Neural cell (in vitro differentiated cells): Measurements from ENCODE around the gene HMOX2. TPM values are rescaled to one million over a fixed set of nuclear protein-coding genes. Genes with fewer than 3 reads are reported as not detected.

Source experiments
- H2AFZ ChIP-seq: fragments of 200-600, 300-800 bp; sonication (generic), shearing (Covaris generic); 2 replicates; pipeline ENCODE4 v1.6.0; 2014; ENCODE audit warnings: low read depth, mild to moderate bottlenecking, antibody characterized with exemption, low read length, moderate library complexity
- H3F3A ChIP-seq: fragments of 200-600 bp; shearing (Covaris generic); 2 replicates; pipeline ENCODE4 v1.6.1; 2016; ENCODE audit warnings: mild to moderate bottlenecking, moderate library complexity, mixed read lengths, antibody characterized with exemption, low read length; ENCODE audit not compliant: insufficient read depth, poor library complexity, severe bottlenecking
- H3K27ac ChIP-seq: fragments of 200-600, 300-800 bp; sonication (generic), shearing (Covaris generic); 2 replicates; pipeline ENCODE4 v1.5.1; 2014; ENCODE audit warnings: mild to moderate bottlenecking, low read length, moderate library complexity
- H3K27me3 ChIP-seq: fragments of 300-800, 200-600 bp; sonication (generic), shearing (Covaris generic); 2 replicates; pipeline ENCODE4 v1.6.0; 2014; ENCODE audit warnings: mild to moderate bottlenecking, low read depth, low read length, moderate library complexity; ENCODE audit not compliant: insufficient read depth
- H3K36me3 ChIP-seq: fragments of 300-800, 200-600 bp; sonication (generic), shearing (Covaris generic); 2 replicates; pipeline ENCODE4 v1.5.1; 2014; ENCODE audit warnings: mild to moderate bottlenecking, antibody characterized with exemption, low read length, moderate library complexity; ENCODE audit not compliant: insufficient read depth
- H3K4me2 ChIP-seq: fragments of 300-800, 200-600 bp; sonication (generic), shearing (Covaris generic); 2 replicates; pipeline ENCODE4 v1.6.0; 2014; ENCODE audit warnings: mild to moderate bottlenecking, low read length
- H3K4me3 ChIP-seq: fragments of 300-800, 200-600 bp; sonication (generic), shearing (Covaris generic); 2 replicates; pipeline ENCODE4 v1.5.1; 2014; ENCODE audit warnings: mild to moderate bottlenecking, low read length, moderate library complexity
- H3K79me2 ChIP-seq: fragments of 200-600 bp; shearing (Covaris generic); replicated peaks from 2 replicates; pipeline ENCODE4 v1.6.0; 2014; ENCODE audit warnings: mild to moderate bottlenecking, low read length, moderate library complexity; ENCODE audit not compliant: insufficient read depth
- H3K9ac ChIP-seq: fragments of 300-800, 200-600 bp; sonication (generic), shearing (Covaris generic); 2 replicates; pipeline ENCODE4 v1.6.1; 2016; ENCODE audit warnings: mild to moderate bottlenecking, low read length, mixed read lengths
- H3K9me2 ChIP-seq: fragments of 200-600 bp; shearing (Covaris generic); 2 replicates; pipeline ENCODE4 v1.6.1; 2016; ENCODE audit warnings: mild to moderate bottlenecking, low read length, mixed read lengths; ENCODE audit not compliant: insufficient read depth
- H3K9me3 ChIP-seq: fragments of 200-600, 300-800 bp; sonication (generic), shearing (Covaris generic); 2 replicates; pipeline ENCODE4 v1.6.1; 2016; ENCODE audit warnings: mild to moderate bottlenecking, mixed run types, low read length, moderate library complexity, mixed read lengths
- H4K20me1 ChIP-seq: fragments of 200-600 bp; shearing (Covaris generic); 2 replicates; pipeline ENCODE4 v1.6.1; 2016; ENCODE audit warnings: mild to moderate bottlenecking, mixed run types; ENCODE audit not compliant: insufficient read depth
- EP300 ChIP-seq: fragments of 450-650 bp; conservative IDR thresholded peaks from 2 replicates; pipeline ENCODE4 v1.6.1; 2014; ENCODE audit warnings: antibody characterized with exemption, mild to moderate bottlenecking, moderate library complexity; ENCODE audit not compliant: poor library complexity, severe bottlenecking
- EZH2 ChIP-seq: fragments of 200-600, 300-800 bp; shearing (Covaris generic), sonication (generic); IDR thresholded peaks from 2 replicates; pipeline ENCODE4 v1.6.1; 2014; ENCODE audit warnings: antibody characterized with exemption, low read length, borderline replicate concordance, mild to moderate bottlenecking; ENCODE audit not compliant: insufficient read depth, poor library complexity, severe bottlenecking
- MXI1 ChIP-seq: fragments of 450-650 bp; conservative IDR thresholded peaks from 2 replicates; pipeline ENCODE4 v1.6.1; 2014; ENCODE audit warnings: antibody characterized with exemption, mild to moderate bottlenecking; ENCODE audit not compliant: poor library complexity, severe bottlenecking
- POLR2AphosphoS5 ChIP-seq: IDR thresholded peaks from 2 replicates; pipeline ENCODE4 v1.6.1; 2012
- RAD21 ChIP-seq: fragments of 450-650 bp; conservative IDR thresholded peaks from 2 replicates; pipeline ENCODE4 v1.6.1; 2014; ENCODE audit warnings: antibody characterized with exemption, mild to moderate bottlenecking, moderate library complexity
- REST ChIP-seq: IDR thresholded peaks from 2 replicates; pipeline ENCODE4 v1.6.1; 2012; ENCODE audit warnings: borderline replicate concordance
- SMC3 ChIP-seq: fragments of 450-650 bp; conservative IDR thresholded peaks from 2 replicates; pipeline ENCODE4 v1.6.1; 2014; ENCODE audit warnings: antibody characterized with exemption, mild to moderate bottlenecking, moderate library complexity; ENCODE audit not compliant: poor library complexity
- TAF1 ChIP-seq: IDR thresholded peaks from 2 replicates; pipeline ENCODE4 v1.6.1; 2012; ENCODE audit warnings: low read depth
- polyA plus RNA-seq: library from polyadenylated mRNA; depleted of rRNA; stranded (reverse); fragments of >200 nt; gene quantifications from 2 replicates; pipeline ENCODE4 v1.2.3, GENCODE V29; 2014
- TF ChIP-seq, protein P1 (sequence below): fragments of 450-650 bp; IDR thresholded peaks from 2 replicates; pipeline ENCODE4 v1.5.1; 2014; ENCODE audit warnings: antibody characterized with exemption, mild to moderate bottlenecking, moderate library complexity; ENCODE audit not compliant: poor library complexity, severe bottlenecking

HMOX2 gene
- polyA plus RNA-seq, 1 donor from 2014 or later, result 79.4 TPM

DNA sequence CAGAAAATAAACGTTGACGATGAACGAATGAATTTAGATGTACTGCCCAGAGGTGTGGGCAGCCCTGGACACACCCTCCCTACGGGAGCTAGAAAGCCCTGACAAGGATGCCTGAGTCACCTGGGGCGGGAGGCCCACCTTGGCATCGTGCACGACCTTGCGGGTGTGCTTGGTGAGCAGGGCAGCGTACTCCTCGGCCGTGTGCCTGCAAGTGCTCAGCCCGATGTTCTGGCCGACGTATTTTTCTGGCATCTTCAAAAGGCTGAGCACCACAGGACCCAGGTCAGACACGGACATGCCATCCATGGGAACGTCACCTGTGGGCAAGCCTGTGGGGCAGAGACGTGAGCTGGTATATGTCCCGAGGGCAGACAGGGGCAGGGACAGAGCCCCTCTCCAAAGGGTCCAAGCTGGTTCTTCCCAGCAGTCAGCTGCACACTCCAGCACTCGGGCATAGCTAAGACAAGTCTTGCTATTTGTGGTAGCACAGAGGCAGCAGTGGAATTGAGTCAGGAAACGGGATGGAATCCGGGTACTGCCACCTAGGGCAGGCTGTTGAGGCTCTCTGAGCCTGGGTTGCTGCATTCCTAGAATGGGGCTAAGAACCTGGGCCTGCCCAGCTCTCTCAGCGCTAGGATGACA lies 12.6 kb upstream of the HMOX2 start:
- Histone ChIP-seq H3K9ac (no peak overlapping the region), H3K27ac (no peak overlapping the region)

DNA sequence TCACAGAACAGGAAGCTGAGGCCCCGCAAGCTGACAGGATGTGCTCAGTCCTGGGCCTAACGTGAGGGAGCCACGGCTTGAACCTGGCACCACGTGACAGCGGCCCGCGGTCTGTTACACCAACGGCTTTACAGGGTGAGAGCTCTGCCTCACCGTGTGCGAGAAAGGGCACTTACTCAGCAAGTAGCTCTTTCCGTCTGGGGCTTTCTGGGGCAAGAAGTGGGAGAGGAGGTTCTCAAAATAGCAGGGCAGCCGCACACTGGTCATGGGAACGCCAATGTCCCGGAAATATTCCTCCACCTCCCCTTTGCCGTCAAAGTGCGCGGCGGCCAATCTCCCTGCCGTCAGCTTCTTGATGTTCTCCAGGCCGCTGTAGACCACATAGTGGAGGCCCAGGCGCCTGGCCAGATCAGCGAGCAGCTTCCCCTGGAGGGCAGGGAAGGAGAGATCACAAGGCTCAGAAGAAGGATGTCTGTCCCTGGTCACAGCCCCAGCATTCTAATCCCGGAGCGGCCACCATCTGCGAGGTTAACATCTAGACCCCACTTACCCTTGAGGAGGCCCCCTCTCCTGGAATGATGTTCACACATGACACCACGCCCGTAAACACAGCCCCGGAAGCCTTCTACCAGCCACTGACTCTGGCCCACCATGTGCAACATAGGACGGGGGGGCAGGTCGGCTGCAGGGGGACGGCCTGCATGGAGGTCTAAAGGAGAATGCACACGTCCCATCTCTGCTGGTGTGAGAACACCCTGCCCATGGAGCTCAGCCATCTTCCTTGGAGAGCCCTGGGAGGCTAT lies 10.0 kb upstream of the HMOX2 start:
- Histone ChIP-seq H3K4me2 (no peak overlapping the region), H3K9me2 (no peaks in the 10 kb centered on the region), H3K27ac (no peak overlapping the region), H3F3A (no peaks in the 10 kb centered on the region), H3K27me3 (no peaks in the 10 kb centered on the region), H3K9ac (no peak overlapping the region), H3K36me3 (no peaks in the 10 kb centered on the region), H4K20me1 (no peaks in the 10 kb centered on the region), H3K79me2 (no peaks in the 10 kb centered on the region), H3K9me3 (no peaks in the 10 kb centered on the region), H2AFZ (no peak overlapping the region), H3K4me3 (no peak overlapping the region)
- TF ChIP-seq EZH2 (no peak), REST (no peak), POLR2AphosphoS5 (no peak), RAD21 (no peak), EP300 (no peak), TAF1 (no peak)

More for the DNA sequence above, 12.6 kb upstream of the HMOX2 start:
- no peak overlapping the region for H2AFZ ChIP-seq
- no peaks in the 10 kb centered on the region for H3K36me3 ChIP-seq
- no peaks in the 10 kb centered on the region for H4K20me1 ChIP-seq
- H3K9me2 ChIP-seq, result no peaks in the 10 kb centered on the region
- no peak overlapping the region for H3K4me3 ChIP-seq
- H3F3A ChIP-seq, result no peaks in the 10 kb centered on the region
- no peaks in the 10 kb centered on the region for H3K9me3 ChIP-seq
- no peak overlapping the region for H3K4me2 ChIP-seq
- H3K27me3 ChIP-seq, result no peaks in the 10 kb centered on the region
- TF ChIP-seq EP300, result no peak
- no peak for TF ChIP-seq SMC3
- TF ChIP-seq, protein P1, sequence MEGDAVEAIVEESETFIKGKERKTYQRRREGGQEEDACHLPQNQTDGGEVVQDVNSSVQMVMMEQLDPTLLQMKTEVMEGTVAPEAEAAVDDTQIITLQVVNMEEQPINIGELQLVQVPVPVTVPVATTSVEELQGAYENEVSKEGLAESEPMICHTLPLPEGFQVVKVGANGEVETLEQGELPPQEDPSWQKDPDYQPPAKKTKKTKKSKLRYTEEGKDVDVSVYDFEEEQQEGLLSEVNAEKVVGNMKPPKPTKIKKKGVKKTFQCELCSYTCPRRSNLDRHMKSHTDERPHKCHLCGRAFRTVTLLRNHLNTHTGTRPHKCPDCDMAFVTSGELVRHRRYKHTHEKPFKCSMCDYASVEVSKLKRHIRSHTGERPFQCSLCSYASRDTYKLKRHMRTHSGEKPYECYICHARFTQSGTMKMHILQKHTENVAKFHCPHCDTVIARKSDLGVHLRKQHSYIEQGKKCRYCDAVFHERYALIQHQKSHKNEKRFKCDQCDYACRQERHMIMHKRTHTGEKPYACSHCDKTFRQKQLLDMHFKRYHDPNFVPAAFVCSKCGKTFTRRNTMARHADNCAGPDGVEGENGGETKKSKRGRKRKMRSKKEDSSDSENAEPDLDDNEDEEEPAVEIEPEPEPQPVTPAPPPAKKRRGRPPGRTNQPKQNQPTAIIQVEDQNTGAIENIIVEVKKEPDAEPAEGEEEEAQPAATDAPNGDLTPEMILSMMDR, result no peak
- TF ChIP-seq EZH2, result no peak
- TF ChIP-seq POLR2AphosphoS5, result no peak
- TF ChIP-seq TAF1, result no peak
- no peak for TF ChIP-seq RAD21
- TF ChIP-seq MXI1, result no peak
- TF ChIP-seq REST, result no peak
- no peaks in the 10 kb centered on the region for H3K79me2 ChIP-seq
